Measurements from ENCODE around the gene JCAD. TPM values are rescaled to one million over a fixed set of nuclear protein-coding genes. Genes with fewer than 3 reads are reported as not detected.

JCAD gene
- total and polyA plus RNA-seq, 9 of the 15 experiments (the other 6 are each of a cell fraction or from before 2014, with no cell fraction given), result not detected

DNA sequence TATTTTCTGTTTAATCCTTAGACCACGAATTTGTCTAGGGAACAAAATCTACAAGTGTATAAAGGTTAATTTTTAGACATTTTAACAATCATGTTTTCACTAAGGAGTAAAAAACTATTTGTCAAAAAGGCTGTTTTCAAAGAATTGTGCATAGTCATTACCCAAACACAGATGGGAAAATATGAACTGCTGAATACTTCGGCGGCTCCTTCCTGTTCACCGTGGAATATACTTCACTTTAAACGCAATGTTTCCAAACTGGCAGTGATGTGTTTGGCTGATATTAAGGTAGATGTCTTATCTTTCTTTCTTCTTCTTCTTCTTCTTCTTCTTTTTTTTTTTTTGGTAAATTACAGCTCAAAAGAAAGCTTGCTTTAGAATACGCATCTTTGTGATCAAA, 41.4 kb downstream of the JCAD start:
- Histone ChIP-seq H3K4me1 (replicated peaks in 1 of 2; ENCODE audit: control insufficient read depth in 2 of 2, insufficient read depth in 2 of 2, low read length in 2 of 2) (no peaks in the 10 kb centered on the region), H3K27ac (ENCODE audit: extremely low read depth, low read depth, low read length) (no peak overlapping the region), H3K9ac (ENCODE audit: insufficient read depth in 1 of 2, low read depth in 2 of 2, low read length in 2 of 2) (no peak overlapping the region), H3K79me2 (ENCODE audit: control insufficient read depth, insufficient read depth, low read length) (no peaks in the 10 kb centered on the region), H3K27me3 (ENCODE audit: control insufficient read depth in 2 of 2, insufficient read depth in 2 of 2, low read length in 2 of 2) (peaks cover 30 to 36% of the 10 kb centered on the region in 2 experiments; a peak in 4 of 5 replicates), H3K9me3 (replicated peaks; ENCODE audit: control insufficient read depth, insufficient read depth, low read depth, low read length) (no peaks in the 10 kb centered on the region), H3K4me3 (no peak overlapping the region), H2AFZ (ENCODE audit: low read depth, low read length) (no peak overlapping the region), H3K9me1 (ENCODE audit: control insufficient read depth, insufficient read depth, low read length) (no peaks in the 10 kb centered on the region), H3K36me3 (ENCODE audit: control insufficient read depth, insufficient read depth, low read length) (no peaks in the 10 kb centered on the region), H3K4me2 (ENCODE audit: insufficient read depth, low read length) (no peak overlapping the region), H4K20me1 (replicated peaks; ENCODE audit: control insufficient read depth, insufficient read depth, low read length) (0 out of 2 replicates have a peak, but pooled peaks cover 3% of the 10 kb centered on the region)
- ChIA-PET POLR2A (interaction anchor here (0.6 to 0.8 kb wide), 2 partner anchors 69 to 885 kb away, joined by 3 read pairs; no protein-coding TSS in a partner anchor), CTCF (ENCODE audit: low intra/inter-chr PET ratio) (no interaction called here)
- ATAC-seq, result no peak
- intact Hi-C loops (cut with micrococcal nuclease), result loop anchor here (10.0 kb wide), 1 partner anchor 167 kb away; no protein-coding TSS in a partner anchor
- FAIRE-seq, result no peak
- in situ Hi-C loops (cut with MboI), result no loop called here
- no TSS peak for BruUV-seq (replicated peaks)
- DNase-seq (ENCODE audit: extremely low read depth in 1 of 4, low spot score in 3 of 4), result no peak
- TF ChIP-seq MAFG (tag; conservative IDR thresholded peaks at IDR 0.05) (0 out of 2 replicates have a peak, but pooled peaks have one; percentile 9), CBX3 (IDR thresholded peaks at IDR 0.05; ENCODE audit: borderline replicate concordance in 1 of 2, low read length in 2 of 2) (no peak)
- 11% methylated on average over 6 of the region's 6 CpGs for WGBS (ENCODE audit: insufficient coverage, low coverage, missing lambda C conversion rate)

DNA sequence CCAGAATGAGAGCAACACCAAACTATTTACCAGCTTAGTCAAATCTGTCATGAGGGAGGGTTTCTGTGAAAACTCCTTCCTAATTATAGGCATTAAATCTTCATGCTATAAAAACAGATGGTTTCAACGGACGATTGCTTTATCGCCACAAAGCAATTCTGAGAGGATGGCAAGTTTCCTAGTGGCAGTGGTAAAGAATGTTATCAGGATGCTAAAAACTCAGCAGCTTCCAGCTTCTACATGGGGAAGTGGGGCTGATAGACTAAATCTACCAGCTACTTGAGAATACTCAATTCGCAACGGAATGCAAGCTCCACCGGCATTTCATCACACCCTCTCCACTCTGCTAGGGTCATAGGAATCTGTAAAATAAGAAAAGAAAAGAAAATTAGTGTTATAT, 41.8 kb downstream of the JCAD start:
- in situ Hi-C loops (cut with MboI) (no loop called here), intact Hi-C loops (cut with micrococcal nuclease) (loop anchor here (10.0 kb wide), 1 partner anchor 167 kb away; no protein-coding TSS in a partner anchor)
- FAIRE-seq (no peak), DNase-seq (ENCODE audit: extremely low read depth in 1 of 4, low spot score in 3 of 4) (no peak), ATAC-seq (no peak)
- TF ChIP-seq SMARCB1 (IDR thresholded peaks at IDR 0.05; ENCODE audit: insufficient read length, low read depth) (no peak), TAF9B (IDR thresholded peaks at IDR 0.05; ENCODE audit: partially characterized antibody) (no peak), CHD1 (IDR thresholded peaks at IDR 0.05; ENCODE audit: low read length) (no peak), XRCC4 (IDR thresholded peaks at IDR 0.05; ENCODE audit: extremely low read depth, insufficient read depth, insufficient read length) (no peak), MED1 (CRISPR knock-in tag; IDR thresholded peaks at IDR 0.05; ENCODE audit: borderline replicate concordance) (no peak), HDAC8 (tag; IDR thresholded peaks at IDR 0.05) (no peak), SMARCC2 (IDR thresholded peaks at IDR 0.05; ENCODE audit: low read depth) (no peak), NR1H2 (CRISPR knock-in tag; IDR thresholded peaks at IDR 0.05) (no peak)
- TF ChIP-seq, protein P1, sequence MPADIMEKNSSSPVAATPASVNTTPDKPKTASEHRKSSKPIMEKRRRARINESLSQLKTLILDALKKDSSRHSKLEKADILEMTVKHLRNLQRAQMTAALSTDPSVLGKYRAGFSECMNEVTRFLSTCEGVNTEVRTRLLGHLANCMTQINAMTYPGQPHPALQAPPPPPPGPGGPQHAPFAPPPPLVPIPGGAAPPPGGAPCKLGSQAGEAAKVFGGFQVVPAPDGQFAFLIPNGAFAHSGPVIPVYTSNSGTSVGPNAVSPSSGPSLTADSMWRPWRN (IDR thresholded peaks at IDR 0.05; ENCODE audit: low read depth), result no peak
- TF ChIP-seq, protein P2, sequence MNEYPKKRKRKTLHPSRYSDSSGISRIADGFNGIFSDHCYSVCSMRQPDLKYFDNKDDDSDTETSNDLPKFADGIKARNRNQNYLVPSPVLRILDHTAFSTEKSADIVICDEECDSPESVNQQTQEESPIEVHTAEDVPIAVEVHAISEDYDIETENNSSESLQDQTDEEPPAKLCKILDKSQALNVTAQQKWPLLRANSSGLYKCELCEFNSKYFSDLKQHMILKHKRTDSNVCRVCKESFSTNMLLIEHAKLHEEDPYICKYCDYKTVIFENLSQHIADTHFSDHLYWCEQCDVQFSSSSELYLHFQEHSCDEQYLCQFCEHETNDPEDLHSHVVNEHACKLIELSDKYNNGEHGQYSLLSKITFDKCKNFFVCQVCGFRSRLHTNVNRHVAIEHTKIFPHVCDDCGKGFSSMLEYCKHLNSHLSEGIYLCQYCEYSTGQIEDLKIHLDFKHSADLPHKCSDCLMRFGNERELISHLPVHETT (CRISPR knock-in tag; conservative IDR thresholded peaks at IDR 0.05 in 1 of 2, IDR thresholded peaks at IDR 0.05 in 1 of 2), result no peak
- POLR2A ChIA-PET, result interaction anchor here (0.6 kb wide), 3 partner anchors 394 to 1731 kb away, joined by 3 to 4 read pairs (median 3); no protein-coding TSS in a partner anchor
- CTCF ChIA-PET (ENCODE audit: low intra/inter-chr PET ratio), result no interaction called here
- WGBS (ENCODE audit: insufficient coverage, low coverage, missing lambda C conversion rate), result under 1% methylated on average over 6 of the region's 6 CpGs
- Histone ChIP-seq H3K79me2 (ENCODE audit: control insufficient read depth, insufficient read depth, low read length) (no peaks in the 10 kb centered on the region), H3K4me1 (replicated peaks in 1 of 2; ENCODE audit: control insufficient read depth in 2 of 2, insufficient read depth in 2 of 2, low read length in 2 of 2) (no peaks in the 10 kb centered on the region), H3K4me3 (no peak overlapping the region), H3K9me1 (ENCODE audit: control insufficient read depth, insufficient read depth, low read length) (no peaks in the 10 kb centered on the region), H3K9ac (ENCODE audit: insufficient read depth in 1 of 2, low read depth in 2 of 2, low read length in 2 of 2) (no peak overlapping the region), H4K20me1 (replicated peaks; ENCODE audit: control insufficient read depth, insufficient read depth, low read length) (0 out of 2 replicates have a peak, but pooled peaks cover 3% of the 10 kb centered on the region), H3K27me3 (ENCODE audit: control insufficient read depth in 2 of 2, insufficient read depth in 2 of 2, low read length in 2 of 2) (peaks cover 32 to 40% of the 10 kb centered on the region in 2 experiments; a peak in 4 of 5 replicates), H3K27ac (ENCODE audit: extremely low read depth, low read depth, low read length) (no peak overlapping the region), H3K36me3 (ENCODE audit: control insufficient read depth, insufficient read depth, low read length) (no peaks in the 10 kb centered on the region), H3K4me2 (ENCODE audit: insufficient read depth, low read length) (no peak overlapping the region), H2AFZ (ENCODE audit: low read depth, low read length) (no peak overlapping the region), H3K9me3 (replicated peaks; ENCODE audit: control insufficient read depth, insufficient read depth, low read depth, low read length) (no peaks in the 10 kb centered on the region)
- BruUV-seq (replicated peaks), result no TSS peak

All from K562 (cell line).